ENCODE results near the gene LRRC26. TPM values are rescaled to one million over a fixed set of nuclear protein-coding genes. Genes with fewer than 3 reads are reported as not detected.

LRRC26 gene
- total RNA-seq, 1 experiment from 2014 or later, result not detected

GRCh38 chr9:137182836-137183235 is 13.0 kb upstream of the LRRC26 start:
- intact Hi-C loops (cut with micrococcal nuclease; ENCODE audit: unreplicated experiment), result no loop called here
- no TSS peak for BruUV-seq (replicated peaks)
- peaks cover 7% of the 10 kb centered on the region for H3K36me3 ChIP-seq (ENCODE audit: insufficient read depth, low read length, poor library complexity, severe bottlenecking)

GRCh38 chr9:137181680-137182079 is 11.8 kb upstream of the LRRC26 start:
- BruUV-seq (replicated peaks), result no TSS peak
- POLR2A ChIA-PET (ENCODE audit: low non-redundant PET), result no interaction called here
- H3K36me3 ChIP-seq (ENCODE audit: insufficient read depth, low read length, poor library complexity, severe bottlenecking), result peaks cover 7% of the 10 kb centered on the region

More at GRCh38 chr9:137182836-137183235, 13.0 kb upstream of the LRRC26 start:
- TF ChIP-seq CTCF (conservative IDR thresholded peaks at IDR 0.05; ENCODE audit: low read depth, low read length), result no peak
- no peak for TF ChIP-seq EZH2 (IDR thresholded peaks at IDR 0.05; ENCODE audit: borderline replicate concordance, low read depth, low read length, poor library complexity, severe bottlenecking)
- peaks cover 7% of the 10 kb centered on the region for H3K4me1 ChIP-seq (ENCODE audit: insufficient read depth, low read length, poor library complexity, severe bottlenecking)
- no peak overlapping the region for H3K27ac ChIP-seq (ENCODE audit: low read depth, low read length, poor library complexity, severe bottlenecking)
- no peaks in the 10 kb centered on the region for H3K9me3 ChIP-seq (ENCODE audit: low read depth, low read length, poor library complexity, severe bottlenecking)
- no peak overlapping the region for H3K4me3 ChIP-seq (ENCODE audit: low read depth, low read length, poor library complexity, severe bottlenecking)
- H3K27me3 ChIP-seq (replicated peaks; ENCODE audit: insufficient read depth, low read depth, low read length, poor library complexity), result no peaks in the 10 kb centered on the region
- no peak for DNase-seq (ENCODE audit: low spot score)
- POLR2A ChIA-PET (ENCODE audit: low non-redundant PET), result no interaction called here
- CTCF ChIA-PET, result no interaction called here

GRCh38 chr9:137180491-137180890 is 10.6 kb upstream of the LRRC26 start:
- Histone ChIP-seq H3K27ac (ENCODE audit: low read depth, low read length, poor library complexity, severe bottlenecking) (no peak overlapping the region), H3K36me3 (ENCODE audit: insufficient read depth, low read length, poor library complexity, severe bottlenecking) (peaks cover 7% of the 10 kb centered on the region), H3K9me3 (ENCODE audit: low read depth, low read length, poor library complexity, severe bottlenecking) (no peaks in the 10 kb centered on the region), H3K4me1 (ENCODE audit: insufficient read depth, low read length, poor library complexity, severe bottlenecking) (no peaks in the 10 kb centered on the region), H3K27me3 (replicated peaks; ENCODE audit: insufficient read depth, low read depth, low read length, poor library complexity) (no peaks in the 10 kb centered on the region), H3K4me3 (ENCODE audit: low read depth, low read length, poor library complexity, severe bottlenecking) (no peak overlapping the region)
- DNase-seq (ENCODE audit: low spot score), result no peak
- CTCF ChIA-PET, result no interaction called here
- no peak for TF ChIP-seq CTCF (conservative IDR thresholded peaks at IDR 0.05; ENCODE audit: low read depth, low read length)
- BruUV-seq (replicated peaks), result no TSS peak
- intact Hi-C loops (cut with micrococcal nuclease; ENCODE audit: unreplicated experiment), result no loop called here
- POLR2A ChIA-PET (ENCODE audit: low non-redundant PET), result no interaction called here

More at GRCh38 chr9:137181680-137182079, 11.8 kb upstream of the LRRC26 start:
- Histone ChIP-seq H3K4me1 (ENCODE audit: insufficient read depth, low read length, poor library complexity, severe bottlenecking) (no peaks in the 10 kb centered on the region), H3K9me3 (ENCODE audit: low read depth, low read length, poor library complexity, severe bottlenecking) (no peaks in the 10 kb centered on the region), H3K4me3 (ENCODE audit: low read depth, low read length, poor library complexity, severe bottlenecking) (no peak overlapping the region), H3K27me3 (replicated peaks; ENCODE audit: insufficient read depth, low read depth, low read length, poor library complexity) (no peaks in the 10 kb centered on the region), H3K27ac (ENCODE audit: low read depth, low read length, poor library complexity, severe bottlenecking) (no peak overlapping the region)
- TF ChIP-seq CTCF (conservative IDR thresholded peaks at IDR 0.05; ENCODE audit: low read depth, low read length) (no peak), EZH2 (IDR thresholded peaks at IDR 0.05; ENCODE audit: borderline replicate concordance, low read depth, low read length, poor library complexity, severe bottlenecking) (no peak)
- DNase-seq (ENCODE audit: low spot score), result no peak
- intact Hi-C loops (cut with micrococcal nuclease; ENCODE audit: unreplicated experiment), result no loop called here
- CTCF ChIA-PET, result interaction anchor here (0.6 kb wide), 1 partner anchor 38 kb away, joined by 4 read pairs; no protein-coding TSS in a partner anchor

Data from A673 (cell line).